ENCODE data around the gene NKAIN4. TPM values are rescaled to one million over a fixed set of nuclear protein-coding genes. Genes with fewer than 3 reads are reported as not detected.

NKAIN4 gene
- total RNA-seq, 4 donors from 2014 or later: 0.79 TPM; not detected in 3

DNA sequence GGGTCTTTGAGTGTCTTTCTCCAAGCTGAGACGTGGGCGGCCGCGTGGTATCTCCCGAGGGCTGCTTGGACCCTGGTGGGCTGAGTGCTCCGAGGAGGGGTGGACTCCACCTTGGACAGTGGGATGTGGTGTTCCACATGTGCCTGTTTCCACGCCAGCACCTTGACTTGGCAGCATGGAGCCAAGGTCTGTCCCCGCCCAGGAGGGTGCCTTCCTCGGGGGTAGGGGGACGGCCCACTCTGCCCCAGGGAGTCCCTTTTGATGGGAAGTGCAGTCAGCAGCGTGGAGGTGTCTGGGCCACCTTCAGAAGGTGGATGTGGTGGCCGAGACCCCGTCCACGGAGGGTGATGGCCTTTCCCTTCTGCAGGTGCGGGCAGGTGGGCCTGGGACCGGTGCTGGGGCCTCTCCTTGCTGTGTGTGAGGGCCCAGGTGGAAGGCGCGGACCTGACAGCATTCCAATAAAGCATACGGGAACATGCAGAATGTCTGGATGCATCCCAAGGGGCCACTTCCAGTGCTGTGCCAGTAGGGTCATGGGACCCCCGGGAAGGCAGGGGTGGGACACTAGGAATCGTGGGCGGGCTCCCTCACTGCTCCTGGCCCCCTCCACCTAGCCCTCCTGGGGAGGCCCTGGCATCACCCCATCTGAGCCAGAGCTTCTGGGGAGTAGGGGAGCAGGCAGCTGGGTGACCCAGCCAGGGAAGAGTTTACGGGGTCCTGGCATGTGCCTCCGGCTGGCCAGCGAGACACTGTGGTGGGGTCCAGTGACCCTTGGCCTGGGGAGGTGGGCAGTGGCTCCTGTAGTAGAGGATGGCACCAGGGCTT, 35.3 kb upstream of the NKAIN4 start:
- H3K4me1 ChIP-seq: peaks cover 0 to 5% (median 0%) of the 10 kb centered on the region in 4 donors
- in situ Hi-C loops (cut with MboI; ENCODE audit: low pct_ligation_motif_present in 1 of 4, low pct_unique_long_range_greater_than_20kb in 1 of 4, low sequenced_read_pairs in 3 of 4): no loop called here
- 85% methylated on average over 16 of the region's 25 CpGs; no CpG with 5 or more reads in 1 of the 2 donors for WGBS, 2 donors (ENCODE audit: low coverage in 1 of 2)
- TF ChIP-seq POLR2A (IDR thresholded peaks at IDR 0.05): no peak
- TF ChIP-seq, protein P1, sequence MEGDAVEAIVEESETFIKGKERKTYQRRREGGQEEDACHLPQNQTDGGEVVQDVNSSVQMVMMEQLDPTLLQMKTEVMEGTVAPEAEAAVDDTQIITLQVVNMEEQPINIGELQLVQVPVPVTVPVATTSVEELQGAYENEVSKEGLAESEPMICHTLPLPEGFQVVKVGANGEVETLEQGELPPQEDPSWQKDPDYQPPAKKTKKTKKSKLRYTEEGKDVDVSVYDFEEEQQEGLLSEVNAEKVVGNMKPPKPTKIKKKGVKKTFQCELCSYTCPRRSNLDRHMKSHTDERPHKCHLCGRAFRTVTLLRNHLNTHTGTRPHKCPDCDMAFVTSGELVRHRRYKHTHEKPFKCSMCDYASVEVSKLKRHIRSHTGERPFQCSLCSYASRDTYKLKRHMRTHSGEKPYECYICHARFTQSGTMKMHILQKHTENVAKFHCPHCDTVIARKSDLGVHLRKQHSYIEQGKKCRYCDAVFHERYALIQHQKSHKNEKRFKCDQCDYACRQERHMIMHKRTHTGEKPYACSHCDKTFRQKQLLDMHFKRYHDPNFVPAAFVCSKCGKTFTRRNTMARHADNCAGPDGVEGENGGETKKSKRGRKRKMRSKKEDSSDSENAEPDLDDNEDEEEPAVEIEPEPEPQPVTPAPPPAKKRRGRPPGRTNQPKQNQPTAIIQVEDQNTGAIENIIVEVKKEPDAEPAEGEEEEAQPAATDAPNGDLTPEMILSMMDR (IDR thresholded peaks at IDR 0.05): no peak
- no peak for TF ChIP-seq POLR2AphosphoS5 (IDR thresholded peaks at IDR 0.05)
- no peak for TF ChIP-seq EP300 (IDR thresholded peaks at IDR 0.05; ENCODE audit: low read depth)
- no peak overlapping the region for H3K4me3 ChIP-seq
- no peak for DNase-seq
- intact Hi-C loops (cut with DNase I; ENCODE audit: low total_unique reads): no loop called here
- H3K27me3 ChIP-seq: peaks cover 17% of the 10 kb centered on the region
- H3K36me3 ChIP-seq: peaks cover 0 to 3% (median 0%) of the 10 kb centered on the region in 4 donors
- H3K27ac ChIP-seq: no peak overlapping the region
- no peaks in the 10 kb centered on the region for H3K9me3 ChIP-seq

DNA sequence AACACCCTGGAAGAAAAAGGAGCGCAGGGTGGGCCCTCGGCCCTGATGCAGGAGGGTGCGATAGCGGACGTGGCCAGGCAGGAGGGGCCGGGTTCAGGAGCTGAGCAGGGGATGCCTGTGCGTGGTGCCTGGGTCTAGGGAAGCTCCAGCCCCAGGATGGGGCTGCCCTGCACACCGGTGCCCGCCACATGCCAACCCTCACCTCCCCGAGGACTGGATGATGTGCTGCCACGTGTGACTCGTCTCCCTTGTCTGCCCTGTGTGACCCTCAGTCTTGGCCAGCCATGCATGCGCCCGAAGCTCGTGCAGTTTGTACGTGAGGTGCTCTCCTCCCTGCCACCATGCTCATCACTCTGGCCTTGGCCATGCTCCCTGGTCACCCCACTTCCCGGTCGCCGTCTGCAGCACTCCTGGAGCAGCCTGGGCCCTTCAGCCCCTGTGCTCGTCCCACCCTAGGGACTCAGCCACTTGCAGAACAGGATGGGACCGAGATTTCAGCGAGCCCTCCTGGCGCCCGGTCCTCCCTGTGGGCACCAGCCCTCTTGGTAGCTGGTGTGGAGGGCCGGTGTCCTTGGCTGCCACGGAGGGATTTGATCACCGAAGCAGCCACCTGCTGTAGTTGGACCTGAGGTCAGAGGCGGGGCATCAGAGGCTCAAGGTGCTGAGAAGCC, 34.5 kb upstream of the NKAIN4 start:
- peaks cover 0 to 5% (median 0%) of the 10 kb centered on the region in 4 donors for H3K4me1 ChIP-seq
- peaks cover 0 to 3% (median 0%) of the 10 kb centered on the region in 4 donors for H3K36me3 ChIP-seq

DNA sequence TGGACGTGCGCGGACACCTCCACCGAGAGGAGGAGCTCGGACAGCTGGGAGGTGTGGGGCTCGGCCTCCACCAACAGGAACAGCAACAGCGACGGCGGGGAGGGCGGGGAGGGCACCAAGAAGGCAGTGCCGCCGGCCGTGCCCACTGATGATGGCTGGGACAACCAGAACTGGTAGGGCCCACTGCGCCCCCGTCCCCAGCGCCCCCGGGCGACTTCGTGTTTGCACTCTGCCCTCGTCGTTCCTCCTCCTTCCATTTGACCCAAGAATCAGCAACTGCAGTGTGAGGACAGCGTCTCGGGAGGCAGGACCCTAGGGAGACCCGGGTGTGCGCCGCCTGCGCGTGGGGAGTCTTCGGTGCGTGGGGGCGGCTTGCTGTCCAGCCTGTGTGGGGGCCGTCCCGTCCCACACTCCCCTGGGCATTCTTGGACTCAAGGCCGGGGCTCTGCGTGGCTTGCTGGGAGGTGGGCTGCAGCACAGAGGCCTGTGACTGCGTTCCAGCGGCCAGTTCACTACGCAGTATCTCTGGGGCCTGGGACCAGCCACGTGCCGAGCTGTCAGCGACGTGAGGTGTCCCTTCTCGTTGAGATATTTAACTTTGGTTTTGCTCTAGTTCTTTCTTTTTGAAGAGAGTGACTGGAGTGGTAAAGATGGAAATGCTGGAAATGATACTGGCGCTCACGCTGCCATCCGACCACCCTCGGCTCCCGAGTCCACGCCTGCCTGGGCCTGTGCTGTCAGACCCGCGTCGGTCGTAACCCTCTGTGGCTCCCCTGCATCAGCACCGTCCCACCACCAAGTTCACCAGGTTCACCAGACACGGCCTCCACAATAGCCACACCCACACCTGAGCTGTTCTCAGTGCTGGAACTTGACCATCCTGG, 33.7 kb upstream of the NKAIN4 start:
- TF ChIP-seq POLR2AphosphoS5 (IDR thresholded peaks at IDR 0.05) (no peak), POLR2A (IDR thresholded peaks at IDR 0.05) (no peak), EP300 (IDR thresholded peaks at IDR 0.05; ENCODE audit: low read depth) (no peak)
- TF ChIP-seq, protein P1 (IDR thresholded peaks at IDR 0.05): no peak
- intact Hi-C loops (cut with DNase I; ENCODE audit: low total_unique reads): no loop called here
- no peak for DNase-seq
- Histone ChIP-seq H3K27me3 (peaks cover 6% of the 10 kb centered on the region), H3K4me3 (no peak overlapping the region), H3K4me1 (peaks cover 0 to 5% (median 0%) of the 10 kb centered on the region in 4 donors), H3K9me3 (no peaks in the 10 kb centered on the region), H3K36me3 (peaks cover 0 to 4% (median 1%) of the 10 kb centered on the region in 4 donors), H3K27ac (no peak overlapping the region)
- 93 to 98% methylated on average over 10 to 49 of the region's 55 CpGs for WGBS, 2 donors (ENCODE audit: low coverage in 1 of 2)
- in situ Hi-C loops (cut with MboI; ENCODE audit: low pct_ligation_motif_present in 1 of 4, low pct_unique_long_range_greater_than_20kb in 1 of 4, low sequenced_read_pairs in 3 of 4): no loop called here

More for the DNA sequence above, 34.5 kb upstream of the NKAIN4 start:
- H3K4me3 ChIP-seq: no peak overlapping the region
- TF ChIP-seq, protein P1 (IDR thresholded peaks at IDR 0.05): no peak
- TF ChIP-seq POLR2AphosphoS5 (IDR thresholded peaks at IDR 0.05): no peak
- no peak for TF ChIP-seq POLR2A (IDR thresholded peaks at IDR 0.05)
- TF ChIP-seq EP300 (IDR thresholded peaks at IDR 0.05; ENCODE audit: low read depth): no peak
- H3K9me3 ChIP-seq: no peaks in the 10 kb centered on the region
- H3K27ac ChIP-seq: no peak overlapping the region
- in situ Hi-C loops (cut with MboI; ENCODE audit: low pct_ligation_motif_present in 1 of 4, low pct_unique_long_range_greater_than_20kb in 1 of 4, low sequenced_read_pairs in 3 of 4) (no loop called here), intact Hi-C loops (cut with DNase I; ENCODE audit: low total_unique reads) (no loop called here)
- 85% methylated on average over 28 of the region's 28 CpGs; no CpG with 5 or more reads in 1 of the 2 donors for WGBS, 2 donors (ENCODE audit: low coverage in 1 of 2)
- DNase-seq: no peak
- H3K27me3 ChIP-seq: peaks cover 12% of the 10 kb centered on the region

All from transverse colon (tissue), 4 donors.